Measurements from ENCODE around the gene NDC80.

- TF ChIP-seq POLR2A (IDR thresholded peaks at IDR 0.05; ENCODE audit: low read length) (peak; percentile 85), GATA1 (IDR thresholded peaks at IDR 0.05; ENCODE audit: low read depth, low read length) (no peak)
Measured at GRCh38 chr18:2571200-2572170, at the start of gene NDC80, which contains the start of gene METTL4.

All from erythroblast (primary cell).